HG02759 (cell line): Measurements from ENCODE around the gene WWOX.

Experiments
- ATAC-seq: cut with Tn5 transposase; IDR thresholded peaks from one replicate; pipeline ENCODE4 v1.9.1; 2021; ENCODE audit warnings: mild to moderate bottlenecking, moderate library complexity; ENCODE audit not compliant: unreplicated experiment

The WWOX gene

DNA sequence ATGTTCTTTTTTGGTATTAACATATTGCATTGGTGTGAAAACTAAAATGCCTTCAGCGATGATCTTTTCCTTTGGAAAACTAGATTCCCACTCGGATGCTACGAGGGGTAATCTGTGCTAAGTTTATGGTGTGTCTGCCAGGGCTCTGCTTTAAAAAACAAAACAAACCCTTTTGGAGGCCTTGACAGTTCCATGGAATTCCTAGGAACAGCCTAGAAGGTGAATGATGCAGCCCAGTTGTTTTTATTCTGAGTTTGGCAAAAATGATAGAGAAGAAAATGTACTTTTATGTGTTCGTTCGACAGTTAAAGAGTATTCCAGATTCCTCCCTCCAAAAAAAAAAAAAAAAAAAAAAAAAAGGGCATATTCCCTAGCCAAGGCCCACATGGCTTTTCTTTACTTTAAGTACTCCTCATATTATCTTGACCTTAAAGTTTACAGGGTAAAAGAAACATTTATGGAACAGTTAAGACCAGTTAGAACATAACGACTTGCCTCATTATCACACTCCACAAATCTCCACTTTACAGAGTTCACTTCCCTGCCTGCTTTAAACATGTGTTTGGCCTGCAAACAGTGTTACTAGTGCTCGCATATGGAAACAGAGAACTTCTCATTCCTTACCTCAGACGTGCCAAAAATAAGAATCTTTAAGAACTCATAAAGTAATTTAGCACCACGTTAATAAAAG, 159.1 kb downstream of the WWOX start:
- ATAC-seq, result no peak

DNA sequence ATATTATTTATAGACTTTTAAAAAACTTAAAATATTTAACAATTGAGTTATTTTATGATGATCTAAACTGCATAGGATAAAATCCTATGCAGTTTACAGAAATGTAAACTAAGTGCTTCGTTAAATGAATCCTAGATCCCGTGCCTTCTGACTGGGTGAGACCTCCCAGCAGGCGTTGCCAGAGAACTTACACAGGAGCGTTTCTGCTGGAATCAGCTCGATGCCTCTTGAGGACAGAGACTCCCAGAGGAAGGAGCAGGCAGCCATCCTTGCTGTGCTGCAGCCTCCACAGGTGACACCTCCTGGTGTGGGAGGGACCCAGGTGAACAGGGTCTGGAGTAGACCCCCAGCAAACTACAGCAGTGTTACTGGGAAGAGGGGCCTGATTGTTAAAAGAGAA, 160.4 kb downstream of the WWOX start:
- ATAC-seq, result no peak

DNA sequence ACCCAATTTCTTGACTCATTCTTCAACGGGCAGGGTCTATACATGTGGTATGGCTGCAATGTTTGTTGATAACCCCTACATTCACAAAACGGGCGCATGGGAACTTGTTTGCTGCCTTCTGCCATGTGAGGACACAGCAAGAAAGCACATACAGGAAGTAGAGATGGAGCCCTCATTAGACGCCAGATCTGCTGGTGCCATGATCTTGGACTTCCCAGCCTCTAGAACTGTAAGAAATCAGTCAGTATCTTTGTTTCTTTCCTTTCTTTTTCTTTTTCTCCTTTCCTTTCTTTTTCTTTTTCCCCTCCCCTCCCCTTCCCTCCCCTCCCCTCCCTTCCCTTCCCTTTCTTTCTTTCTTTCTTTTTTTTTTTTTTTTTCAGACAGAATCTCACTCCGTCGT, 165.2 kb downstream of the WWOX start:
- no peak for ATAC-seq

DNA sequence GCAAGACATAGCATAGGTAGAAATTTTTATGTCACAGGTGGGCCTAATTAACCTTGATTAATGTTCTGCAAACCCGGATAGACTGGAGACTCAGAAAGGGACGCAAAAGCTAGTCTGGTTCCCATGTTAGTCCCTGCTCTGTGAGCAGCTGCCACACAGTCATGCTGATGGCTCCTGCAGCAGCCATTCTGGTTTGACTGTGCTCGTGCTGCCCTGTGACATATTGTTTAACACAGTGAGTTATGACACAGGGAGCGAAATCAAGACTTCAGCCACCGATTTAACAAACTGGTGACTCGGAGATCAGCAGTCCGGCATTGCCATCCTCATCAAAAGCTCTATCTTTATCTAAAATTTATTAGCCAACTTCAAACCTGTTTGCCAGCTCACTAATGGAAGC, 169.8 kb downstream of the WWOX start:
- ATAC-seq, result no peak

DNA sequence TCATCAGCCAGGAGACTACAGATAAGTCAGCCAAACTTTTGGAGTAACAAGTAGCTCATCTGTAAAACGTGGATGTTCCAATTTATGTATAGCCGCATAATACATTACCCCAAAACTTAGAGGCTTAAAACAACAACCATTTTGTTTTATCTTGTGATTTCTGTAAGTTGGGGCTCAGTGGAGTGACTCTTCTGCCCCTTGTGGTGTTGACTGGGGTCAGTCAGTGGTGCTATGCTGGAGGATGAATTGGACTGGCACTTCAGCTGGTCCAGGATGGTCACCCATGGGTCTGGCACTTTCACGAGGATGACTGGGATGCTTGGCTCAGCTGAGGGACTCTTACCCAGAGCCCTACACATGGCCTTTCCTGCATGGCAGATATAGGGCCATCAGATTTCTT, 172.5 kb downstream of the WWOX start:
- ATAC-seq, result no peak

DNA sequence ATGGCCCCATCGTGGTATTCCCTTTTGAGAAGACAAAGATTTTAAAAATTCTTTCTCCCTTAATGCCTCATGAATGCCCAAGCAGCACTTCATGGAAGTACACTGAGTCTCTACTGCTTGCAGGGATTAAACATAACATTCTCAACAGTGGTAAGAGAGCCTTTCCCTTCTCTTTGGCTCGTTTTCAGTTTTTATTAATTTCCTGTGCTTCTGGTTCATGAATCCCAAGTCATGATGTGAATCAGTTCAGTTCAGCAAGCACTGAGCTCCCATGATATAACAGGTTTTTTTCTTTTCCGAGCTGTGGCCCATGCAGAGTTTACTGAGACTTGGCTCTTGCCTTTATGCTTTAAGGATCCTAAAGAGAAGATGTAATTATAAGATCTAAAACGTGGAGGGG, 175.3 kb downstream of the WWOX start:
- no peak for ATAC-seq

DNA sequence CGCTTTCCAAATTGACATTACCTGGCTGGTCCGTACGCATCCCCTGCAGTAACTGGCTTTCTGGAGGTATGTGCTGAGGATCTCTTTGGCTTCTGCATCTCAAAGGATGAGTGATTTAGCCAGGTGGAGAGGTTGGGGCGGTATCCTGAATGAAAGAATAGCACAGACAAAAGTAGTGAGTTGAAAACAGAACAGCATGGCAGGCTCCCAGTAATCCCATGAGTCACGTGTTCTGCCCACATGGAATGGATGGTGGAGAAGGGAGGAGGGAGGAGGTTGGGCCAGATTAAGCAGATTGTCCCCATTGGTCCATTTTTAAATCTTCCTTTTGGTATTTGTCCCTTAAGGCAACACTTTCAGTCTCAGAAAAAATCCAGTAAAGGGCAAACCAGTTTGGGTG, 176.0 kb downstream of the WWOX start:
- no peak for ATAC-seq

DNA sequence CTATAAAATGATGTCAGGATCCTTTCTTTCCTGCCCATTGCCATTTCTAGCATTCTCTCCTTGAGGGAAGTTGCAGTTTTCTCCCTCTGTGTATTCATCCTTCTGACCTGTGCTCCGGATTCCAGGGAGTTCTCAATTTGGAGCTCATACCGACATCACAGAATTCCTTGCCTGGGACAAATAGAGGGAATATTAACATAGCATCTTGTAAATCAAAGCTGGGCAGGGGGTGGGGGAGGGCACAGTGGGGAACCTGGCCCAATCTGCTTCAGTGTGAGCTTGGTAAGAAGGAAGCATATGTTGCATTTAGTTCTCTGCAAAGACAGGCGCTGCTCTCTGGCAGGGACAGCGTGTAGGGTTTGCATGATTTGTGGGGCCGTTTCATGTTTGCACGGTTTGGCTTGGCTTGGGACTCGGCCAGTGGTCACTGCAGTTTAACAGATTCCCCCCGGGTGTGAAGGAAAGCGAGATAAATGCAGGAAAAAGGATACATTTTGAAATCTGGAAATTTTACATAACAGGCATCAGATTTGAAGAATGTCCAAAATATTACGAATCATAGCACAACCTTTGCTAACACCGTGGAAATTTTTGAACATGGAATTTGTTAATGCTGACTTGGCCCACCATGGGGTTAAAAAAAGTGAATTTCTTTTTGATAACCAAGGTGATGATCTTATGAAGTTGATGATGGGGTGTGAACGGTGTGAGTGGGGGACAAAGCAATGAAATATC, 178.0 kb downstream of the WWOX start:
- ATAC-seq, result no peak

DNA sequence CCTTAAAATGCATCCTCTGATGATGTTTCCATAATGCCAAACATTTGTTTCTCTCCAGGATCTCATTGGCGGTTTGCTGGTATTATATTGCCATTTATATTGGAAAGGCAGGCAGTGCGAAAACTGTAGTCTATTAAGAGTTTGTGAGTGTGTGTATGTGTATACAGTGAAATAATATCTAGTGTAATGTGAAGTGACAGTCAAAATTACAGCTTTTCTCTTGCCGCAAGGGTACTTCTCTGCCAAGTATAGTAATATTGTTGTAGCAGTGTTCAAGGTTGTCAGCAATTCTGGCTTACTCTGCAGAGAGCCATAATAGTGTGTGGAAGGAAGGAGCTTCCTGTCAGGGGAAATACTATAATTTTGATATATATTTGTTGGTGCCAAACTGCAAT, 178.6 kb downstream of the WWOX start:
- no peak for ATAC-seq

DNA sequence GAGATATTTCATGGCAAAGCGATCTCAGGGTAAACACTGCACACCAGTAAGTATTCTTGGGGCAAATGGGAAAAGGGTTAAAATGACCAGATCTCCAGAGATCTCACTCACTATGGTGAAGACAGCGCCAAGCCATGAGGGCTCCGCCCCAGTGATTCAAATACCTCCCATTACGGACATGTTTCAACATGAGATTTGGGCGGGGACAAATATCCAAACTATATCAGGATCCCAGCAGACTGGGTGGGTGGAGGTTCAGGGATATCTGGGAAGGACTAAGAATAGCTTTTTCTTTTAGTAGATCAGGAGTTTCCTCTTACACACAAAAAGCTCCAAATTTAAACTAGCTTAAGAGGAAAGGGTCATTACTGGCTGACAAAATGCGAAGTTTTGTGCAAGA, 181.7 kb downstream of the WWOX start:
- no peak for ATAC-seq

DNA sequence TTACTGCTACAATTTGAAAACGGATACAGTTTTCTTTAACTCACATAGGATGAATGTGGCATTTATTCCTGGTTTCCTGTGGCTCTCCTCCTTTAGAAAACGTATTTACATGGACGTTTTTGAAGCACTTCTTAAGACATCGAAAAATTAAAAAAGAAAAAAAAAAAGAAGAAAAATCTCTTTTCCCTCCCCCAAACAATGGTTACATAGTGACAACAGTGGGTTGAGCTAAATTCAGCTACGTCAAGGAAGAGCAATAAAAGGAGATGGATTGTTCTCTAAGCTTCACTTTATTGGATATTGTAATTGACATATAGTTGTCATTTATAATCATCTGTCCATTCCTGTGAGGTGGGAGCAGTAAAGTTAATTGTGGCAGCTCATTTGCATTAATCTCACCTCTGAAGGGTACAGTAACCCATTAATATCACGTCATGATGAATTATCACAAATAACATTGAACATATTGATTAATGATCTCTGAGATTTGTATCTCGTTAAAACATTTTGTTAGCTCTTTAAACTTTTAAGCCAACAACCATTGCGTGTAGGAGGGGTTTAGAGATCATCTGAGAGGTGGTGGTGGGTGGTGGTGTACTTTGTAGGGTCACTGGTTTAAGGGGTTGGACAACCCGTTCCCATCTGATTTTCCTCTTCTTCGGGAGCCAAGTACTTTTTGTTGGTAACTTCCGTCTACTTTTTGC, 184.2 kb downstream of the WWOX start:
- no peak for ATAC-seq

DNA sequence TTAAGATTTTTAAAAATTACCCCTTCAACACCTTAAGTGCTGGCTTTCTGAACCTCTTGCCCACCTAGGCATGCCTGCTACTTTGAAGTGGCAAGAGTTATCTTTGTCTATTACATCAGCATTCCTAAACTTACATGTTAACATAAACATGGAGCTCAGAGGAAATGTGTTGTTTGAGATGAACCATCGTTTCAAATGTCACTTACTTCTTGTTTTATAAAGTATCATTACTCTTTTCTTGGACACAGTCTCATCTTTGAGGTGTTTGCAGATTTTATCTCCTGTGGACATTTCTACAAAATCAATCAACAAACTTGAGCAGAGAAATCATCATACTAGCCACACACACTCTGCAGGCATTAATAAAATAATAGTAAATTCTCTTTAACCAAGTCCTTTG, 184.9 kb downstream of the WWOX start:
- no peak for ATAC-seq

DNA sequence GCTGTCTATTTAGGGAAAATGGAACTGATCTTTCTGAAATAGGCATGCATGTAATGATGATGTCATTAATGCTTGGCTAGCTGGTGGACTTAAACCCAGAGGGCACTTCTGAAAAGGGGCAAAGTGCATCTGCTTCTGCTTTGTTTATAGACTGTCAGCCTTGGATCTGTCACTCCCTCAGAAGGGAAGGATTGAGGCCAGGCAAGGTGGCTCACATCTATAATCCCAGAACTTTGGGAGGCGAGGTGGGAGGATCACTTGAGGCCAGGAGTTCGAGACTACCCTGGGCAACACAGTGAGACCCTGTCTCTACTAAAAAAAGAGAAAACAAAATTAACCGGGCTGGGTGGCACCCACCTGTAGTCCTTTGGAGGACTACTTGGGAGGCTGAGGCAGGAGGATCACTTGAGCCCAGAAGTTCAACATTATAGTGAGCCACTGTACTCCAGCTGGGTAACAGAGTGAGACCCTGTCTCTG, 185.5 kb downstream of the WWOX start:
- ATAC-seq, result no peak

DNA sequence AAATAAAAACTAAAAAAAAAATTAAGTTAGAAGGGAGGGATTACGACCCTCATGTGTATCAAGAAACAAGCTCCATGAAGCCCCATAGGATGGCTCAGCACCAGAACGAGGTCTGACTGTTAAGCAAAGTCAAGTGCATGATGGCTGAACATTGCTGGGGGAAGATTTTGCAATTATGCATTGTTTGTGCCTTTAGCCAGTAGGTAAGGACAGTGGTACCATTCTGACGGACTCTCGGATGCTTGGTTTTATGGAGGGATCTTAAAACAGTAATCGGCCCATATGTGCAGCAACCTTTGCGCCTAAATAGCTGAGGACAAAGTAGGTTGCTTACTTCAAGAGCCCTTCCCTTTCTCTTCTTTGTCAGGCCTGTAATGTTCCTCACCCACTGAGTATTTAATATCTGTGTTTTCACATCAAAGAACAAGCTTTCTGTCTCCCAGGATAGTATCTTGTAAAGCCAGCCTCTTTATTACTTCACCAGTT, 186.0 kb downstream of the WWOX start:
- ATAC-seq, result no peak

DNA sequence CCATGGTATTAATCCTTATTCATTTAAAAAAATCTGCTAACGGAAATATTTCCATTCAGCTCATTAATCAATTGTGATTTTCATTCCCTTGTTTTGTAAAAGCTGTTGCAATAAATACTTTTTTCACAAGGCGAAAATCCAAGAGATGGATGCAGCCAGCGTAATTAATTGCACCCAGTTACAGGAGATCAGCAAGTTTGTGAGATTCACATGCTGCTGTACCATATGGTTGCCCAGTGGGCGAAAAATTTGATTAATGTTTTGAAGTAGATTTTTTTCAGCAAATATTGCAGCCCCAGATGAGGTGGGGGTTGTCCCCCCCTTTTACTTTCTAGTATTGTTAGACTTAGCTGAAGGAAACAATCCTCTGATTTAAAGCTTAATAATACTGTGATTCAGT, 186.6 kb downstream of the WWOX start:
- ATAC-seq, result no peak

DNA sequence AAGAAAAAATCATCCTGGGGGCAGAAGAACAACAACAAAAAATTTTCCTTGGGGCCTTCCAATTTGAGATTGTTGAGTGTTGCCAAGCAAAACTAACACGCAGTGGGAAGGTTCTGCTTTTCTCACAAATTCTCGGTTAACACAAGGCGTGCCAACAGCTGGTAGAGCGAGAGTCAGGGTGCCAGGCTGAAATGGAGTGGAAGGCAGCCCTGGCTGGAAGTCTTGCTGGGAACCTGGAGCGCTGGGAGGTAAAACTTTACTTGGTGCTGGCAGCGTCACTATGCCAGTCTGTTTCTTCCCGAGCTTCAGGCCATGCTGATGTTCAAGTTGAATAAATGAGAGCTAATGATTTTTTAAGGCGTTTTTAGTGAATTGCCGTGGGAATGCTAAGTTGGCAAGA, 189.4 kb downstream of the WWOX start:
- ATAC-seq, result no peak

DNA sequence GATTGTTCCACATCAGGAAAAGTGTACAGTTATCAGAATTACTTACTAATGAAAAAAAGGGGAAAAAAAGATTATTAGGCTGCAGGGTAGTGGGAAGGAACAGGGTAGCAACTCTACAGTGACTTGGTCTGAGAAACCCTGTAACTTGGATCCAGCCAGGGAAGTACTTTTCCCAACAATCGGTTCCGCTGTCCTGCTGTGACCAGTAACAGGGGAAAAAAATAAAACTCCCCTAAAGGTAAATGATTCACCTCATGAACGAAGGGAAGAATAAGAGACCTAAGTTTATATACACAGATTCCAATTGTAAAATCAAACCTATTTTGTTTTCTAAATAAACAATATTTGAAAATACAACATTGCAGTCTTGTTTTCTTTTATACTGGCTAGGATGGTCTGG, 189.9 kb downstream of the WWOX start:
- no peak for ATAC-seq

DNA sequence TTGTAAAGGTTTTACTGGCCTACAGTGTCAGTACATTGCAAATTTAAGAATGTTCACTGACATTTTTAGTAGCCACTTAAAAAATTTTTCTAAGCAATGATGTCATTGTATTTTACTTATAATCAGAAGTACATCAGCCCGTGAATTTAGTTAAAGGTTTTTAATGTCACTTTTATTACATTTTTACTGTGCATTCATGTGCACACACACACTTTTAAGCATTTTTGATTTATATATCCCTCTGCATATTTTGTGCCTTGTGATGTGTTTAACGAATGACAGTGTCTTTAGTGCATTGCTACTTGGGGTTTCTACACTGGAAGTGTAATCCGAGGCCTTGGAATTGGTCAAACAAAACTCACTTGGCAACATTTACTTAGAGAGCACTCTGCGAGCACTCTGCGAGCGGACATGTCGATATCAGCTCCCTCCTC, 190.4 kb downstream of the WWOX start:
- ATAC-seq, result no peak

DNA sequence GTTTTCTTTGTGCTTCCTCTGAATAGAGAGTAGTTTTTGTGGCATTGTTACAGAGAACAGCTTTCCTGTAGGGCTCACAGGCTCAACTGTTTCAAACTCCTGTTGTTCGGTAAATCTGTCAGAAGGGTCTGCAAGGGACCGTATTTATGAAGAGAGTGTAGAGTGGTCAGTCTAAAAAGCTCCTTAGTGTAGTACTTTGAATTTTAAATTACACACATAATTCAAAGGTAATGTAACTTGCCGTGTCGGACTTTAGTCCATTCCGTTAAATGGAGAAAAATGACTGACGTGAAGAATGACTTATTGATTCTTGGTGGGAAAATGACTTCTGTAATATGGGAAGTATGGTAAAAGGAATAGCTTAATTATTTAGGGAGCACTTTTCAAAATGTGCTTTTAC, 190.9 kb downstream of the WWOX start:
- ATAC-seq, result no peak

DNA sequence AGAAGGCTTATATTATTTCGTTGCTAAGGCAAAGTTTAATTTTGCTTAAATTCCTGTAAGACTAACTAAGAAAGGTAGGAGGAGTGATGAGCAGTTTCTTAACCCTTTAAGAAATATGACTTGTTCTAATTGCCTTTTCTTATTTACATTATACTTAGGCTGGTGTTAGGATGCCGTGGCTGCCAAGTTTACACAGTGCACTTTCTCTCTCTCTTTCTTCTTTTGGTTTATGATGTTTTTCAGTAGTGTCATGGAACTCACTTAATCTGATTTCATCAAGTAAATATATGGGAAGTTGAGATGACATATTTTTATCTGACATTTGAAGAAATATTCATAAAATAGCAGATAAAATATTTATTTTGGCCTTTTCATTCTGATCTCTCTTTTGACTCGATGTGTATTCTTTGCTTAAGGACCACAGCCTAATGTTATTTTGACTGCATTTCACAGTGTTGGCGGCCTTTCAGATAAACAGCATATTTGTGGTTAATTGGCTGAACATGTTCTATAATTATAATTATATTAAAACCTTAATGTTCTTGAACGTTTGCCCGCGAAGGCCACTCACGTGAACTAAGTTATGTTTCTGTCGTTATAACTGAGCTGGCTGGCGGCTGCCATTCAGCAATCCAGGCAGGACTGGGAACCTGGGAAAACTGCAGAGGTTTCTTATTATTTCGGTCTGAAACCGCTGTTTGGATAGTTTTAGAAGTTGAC, 191.6 kb downstream of the WWOX start:
- ATAC-seq, result no peak

DNA sequence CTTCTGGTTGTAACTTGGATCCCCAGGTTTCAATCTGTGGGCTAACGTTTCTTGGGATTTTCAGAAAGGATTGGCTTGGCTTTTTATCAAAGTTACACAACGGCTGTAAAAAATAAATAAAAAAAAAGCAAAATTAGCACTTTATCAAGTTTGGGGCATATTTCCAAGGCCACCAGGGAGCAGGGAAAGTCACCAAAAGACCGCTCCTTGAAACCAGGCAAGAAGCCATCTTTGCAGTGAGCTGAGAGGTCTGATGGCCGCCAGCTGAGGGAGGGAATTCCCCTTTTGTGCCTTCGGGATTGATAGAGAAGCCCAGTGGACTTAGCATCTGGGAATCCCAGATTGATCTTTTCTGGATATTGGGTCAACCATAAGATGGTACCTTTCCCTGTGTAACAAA, 192.2 kb downstream of the WWOX start:
- ATAC-seq, result no peak
